ENCODE data around the gene TMEM95. TPM values are rescaled to one million over a fixed set of nuclear protein-coding genes. Genes with fewer than 3 reads are reported as not detected.

The TMEM95 gene
- total and polyA plus RNA-seq, 7 donors, result not detected

DNA sequence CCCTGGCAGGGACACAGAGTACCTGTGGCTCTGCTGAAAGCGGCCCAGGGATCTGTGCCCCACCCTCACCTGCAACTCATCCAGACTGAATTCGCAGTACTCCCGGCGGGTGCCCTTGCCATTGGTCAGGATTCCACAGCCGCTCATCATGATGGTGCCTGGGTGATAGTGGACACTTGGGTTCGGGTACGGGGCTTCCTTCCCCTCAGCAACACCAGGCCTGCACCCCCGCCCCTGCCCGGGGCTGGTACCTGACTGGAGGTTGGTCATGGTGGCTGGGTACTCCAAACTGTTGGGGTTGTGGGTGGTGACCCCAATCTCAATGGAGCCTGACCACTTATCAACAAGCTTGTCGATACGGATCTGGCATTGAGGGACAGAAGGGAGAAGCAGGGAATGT is 28.8 kb upstream of the TMEM95 start:
- DNase-seq, result no peak
- intact Hi-C loops (cut with DNase I), result no loop called here

DNA sequence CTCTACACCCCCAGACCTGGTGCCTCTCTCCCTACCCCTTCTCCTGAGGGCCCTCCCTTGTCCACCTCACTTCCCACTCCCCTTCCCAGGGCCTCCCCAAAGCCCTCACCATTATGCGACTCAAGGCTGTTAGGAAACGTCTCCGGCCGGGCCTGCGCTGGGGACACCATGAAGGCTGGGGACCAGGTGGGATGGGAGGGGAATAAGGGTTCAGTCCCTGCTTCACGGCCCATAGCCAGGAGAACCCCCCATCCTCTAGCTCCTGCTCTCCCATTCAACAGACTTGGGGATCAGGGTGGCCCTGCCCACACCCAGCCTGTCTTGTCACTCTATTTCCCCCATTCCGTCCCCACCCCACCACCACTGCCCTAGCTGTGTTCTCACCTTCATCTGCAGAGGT is 27.9 kb upstream of the TMEM95 start:
- 81 to 87% (median 86%) methylated on average over 6 to 7 of the region's 7 CpGs for WGBS, 3 donors
- TF ChIP-seq, protein P1, sequence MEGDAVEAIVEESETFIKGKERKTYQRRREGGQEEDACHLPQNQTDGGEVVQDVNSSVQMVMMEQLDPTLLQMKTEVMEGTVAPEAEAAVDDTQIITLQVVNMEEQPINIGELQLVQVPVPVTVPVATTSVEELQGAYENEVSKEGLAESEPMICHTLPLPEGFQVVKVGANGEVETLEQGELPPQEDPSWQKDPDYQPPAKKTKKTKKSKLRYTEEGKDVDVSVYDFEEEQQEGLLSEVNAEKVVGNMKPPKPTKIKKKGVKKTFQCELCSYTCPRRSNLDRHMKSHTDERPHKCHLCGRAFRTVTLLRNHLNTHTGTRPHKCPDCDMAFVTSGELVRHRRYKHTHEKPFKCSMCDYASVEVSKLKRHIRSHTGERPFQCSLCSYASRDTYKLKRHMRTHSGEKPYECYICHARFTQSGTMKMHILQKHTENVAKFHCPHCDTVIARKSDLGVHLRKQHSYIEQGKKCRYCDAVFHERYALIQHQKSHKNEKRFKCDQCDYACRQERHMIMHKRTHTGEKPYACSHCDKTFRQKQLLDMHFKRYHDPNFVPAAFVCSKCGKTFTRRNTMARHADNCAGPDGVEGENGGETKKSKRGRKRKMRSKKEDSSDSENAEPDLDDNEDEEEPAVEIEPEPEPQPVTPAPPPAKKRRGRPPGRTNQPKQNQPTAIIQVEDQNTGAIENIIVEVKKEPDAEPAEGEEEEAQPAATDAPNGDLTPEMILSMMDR (IDR thresholded peaks at IDR 0.05), result no peak
- ATAC-seq, result no peak

More for the DNA sequence above, 28.8 kb upstream of the TMEM95 start:
- no peak for ATAC-seq
- TF ChIP-seq, protein P1 (IDR thresholded peaks at IDR 0.05), result no peak
- Histone ChIP-seq H3K9me3 (no peaks in the 10 kb centered on the region), H3K27me3 (ENCODE audit: insufficient read depth in 3 of 3, low read length in 2 of 3) (no peaks in the 10 kb centered on the region), H3K4me1 (peaks cover 12% of the 10 kb centered on the region), H3K4me3 (no peak overlapping the region), H3K27ac (no peak overlapping the region), H3K36me3 (ENCODE audit: insufficient read depth in 1 of 2, low read depth in 1 of 2) (peaks cover 5 to 59% of the 10 kb centered on the region in 2 donors)
- 88 to 92% (median 92%) methylated on average over 11 of the region's 11 CpGs for WGBS, 3 donors

GRCh38 chr17:7327501-7327900 is 27.5 kb upstream of the TMEM95 start:
- Histone ChIP-seq H3K27me3 (ENCODE audit: insufficient read depth in 3 of 3, low read length in 2 of 3) (no peaks in the 10 kb centered on the region), H3K36me3 (ENCODE audit: insufficient read depth in 1 of 2, low read depth in 1 of 2) (peaks cover 3 to 46% of the 10 kb centered on the region in 2 donors), H3K27ac (no peak overlapping the region), H3K4me3 (peak overlapping the region; percentile 95), H3K4me1 (peaks cover 12% of the 10 kb centered on the region), H3K9me3 (no peaks in the 10 kb centered on the region)
- ATAC-seq, result no peak
- 78 to 95% (median 80%) methylated on average over 13 to 17 of the region's 17 CpGs for WGBS, 3 donors
- DNase-seq, result no peak
- intact Hi-C loops (cut with DNase I), result no loop called here
- TF ChIP-seq, protein P1 (IDR thresholded peaks at IDR 0.05), result no peak

More for the DNA sequence above, 27.9 kb upstream of the TMEM95 start:
- H3K27me3 ChIP-seq (ENCODE audit: insufficient read depth in 3 of 3, low read length in 2 of 3), result no peaks in the 10 kb centered on the region
- H3K27ac ChIP-seq, result no peak overlapping the region
- DNase-seq, result no peak
- H3K36me3 ChIP-seq (ENCODE audit: insufficient read depth in 1 of 2, low read depth in 1 of 2), result peaks cover 5 to 50% of the 10 kb centered on the region in 2 donors
- H3K4me1 ChIP-seq, result peaks cover 12% of the 10 kb centered on the region
- no peaks in the 10 kb centered on the region for H3K9me3 ChIP-seq
- intact Hi-C loops (cut with DNase I), result no loop called here
- H3K4me3 ChIP-seq, result no peak overlapping the region

- TF ChIP-seq, protein P1 (IDR thresholded peaks at IDR 0.05), result no peak
- peaks cover 2 to 41% of the 10 kb centered on the region in 2 donors for H3K36me3 ChIP-seq (ENCODE audit: insufficient read depth in 1 of 2, low read depth in 1 of 2)
- intact Hi-C loops (cut with DNase I), result no loop called here
- H3K9me3 ChIP-seq, result no peaks in the 10 kb centered on the region
- H3K27ac ChIP-seq, result no peak overlapping the region
- WGBS, 3 donors, result 59 to 85% (median 77%) methylated on average over 1 of the region's 1 CpG
- H3K27me3 ChIP-seq (ENCODE audit: insufficient read depth in 3 of 3, low read length in 2 of 3), result no peaks in the 10 kb centered on the region
- peak overlapping the region; percentile 95 for H3K4me3 ChIP-seq
- DNase-seq (no peak), ATAC-seq (no peak)
- peaks cover 12% of the 10 kb centered on the region for H3K4me1 ChIP-seq
Observed at GRCh38 chr17:7328009-7328408, 26.9 kb upstream of the TMEM95 start.

DNA sequence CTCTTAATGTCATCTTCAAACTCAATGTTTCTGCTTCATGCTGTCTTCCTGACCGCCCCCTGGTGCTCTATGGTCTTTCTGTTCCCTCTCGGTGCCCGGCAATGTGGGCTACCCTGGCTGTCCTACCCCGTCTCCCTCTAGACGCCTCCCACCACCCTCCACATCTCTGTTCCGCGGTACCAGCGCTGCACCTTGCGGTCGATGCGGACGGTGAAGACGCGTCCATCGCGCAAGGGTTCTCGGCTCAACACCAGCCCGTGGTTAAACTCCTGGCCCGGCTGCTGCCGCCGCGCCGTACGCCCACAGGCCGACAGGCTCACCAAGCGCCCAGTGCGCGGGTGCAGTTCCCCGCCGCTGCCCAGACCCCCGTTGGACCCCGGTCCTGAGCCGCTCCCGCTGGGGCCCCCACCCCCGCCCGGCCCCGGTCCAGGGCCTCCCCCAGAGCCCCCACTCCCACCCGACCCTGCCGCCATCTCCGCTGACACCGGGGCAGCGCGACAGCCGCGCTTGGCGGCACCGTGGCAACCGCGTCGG is 26.0 kb upstream of the TMEM95 start, which contains the start of gene NEURL4:
Gene NEURL4 (minus strand): TSS at position 496 of the 534 bp plus-strand sequence. CDS start 23 bp downstream, at position 473.
- Histone ChIP-seq H3K9me3 (no peaks in the 10 kb centered on the region), H3K4me3 (peak within 1 kb of the TSS; percentile 95), H3K4me1 (peaks cover 12% of the 10 kb centered on the region), H3K27ac (peak within 1 kb of the TSS; percentile 92), H3K27me3 (ENCODE audit: insufficient read depth in 3 of 3, low read length in 2 of 3) (no peaks in the 10 kb centered on the region), H3K36me3 (ENCODE audit: insufficient read depth in 1 of 2, low read depth in 1 of 2) (peaks cover 0 to 32% of the 10 kb centered on the region in 2 donors)
- intact Hi-C loops (cut with DNase I), result no loop called here
- 0 to 1% (median 0%) methylated on average over 37 to 50 of the region's 50 CpGs for WGBS, 3 donors
- ATAC-seq (peak in 1 of 4 donors; percentile 27), DNase-seq (no peak)
- TF ChIP-seq, protein P1 (IDR thresholded peaks at IDR 0.05), result no peak

Measured in psoas muscle (tissue), 8 donors.